ENCODE data around the gene PLCL1. TPM values are rescaled to one million over a fixed set of nuclear protein-coding genes. Genes with fewer than 3 reads are reported as not detected.

The PLCL1 gene
- total and polyA plus RNA-seq, 8 donors = 0.38 to 1.5 (median 0.73) TPM

DNA sequence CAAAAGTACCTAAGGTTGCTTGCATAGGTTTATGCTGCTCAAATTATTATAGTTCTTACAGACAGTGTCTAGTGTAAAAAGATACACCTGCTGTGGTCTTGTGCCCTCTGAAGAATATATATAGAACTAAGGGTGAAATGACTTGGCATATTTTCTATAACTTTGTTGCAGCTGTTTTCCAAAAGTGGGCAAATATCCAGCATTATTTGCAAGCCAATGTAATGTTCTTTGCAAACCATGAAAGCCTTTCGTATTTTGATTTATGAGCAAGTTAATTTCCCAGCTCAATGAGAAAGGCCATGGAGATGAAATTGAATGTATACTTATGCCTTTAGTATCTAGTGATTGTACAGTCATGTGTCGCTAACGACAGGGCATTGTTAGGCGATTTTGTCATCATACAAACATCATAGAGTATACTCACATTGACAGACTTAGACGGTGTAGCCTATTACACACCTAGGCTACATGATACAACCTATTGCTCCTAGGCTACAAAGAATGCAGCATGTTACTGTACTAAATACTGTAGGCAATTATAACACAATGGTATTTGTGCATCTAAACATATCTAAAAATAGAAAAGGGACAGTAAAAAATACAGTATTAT is 116.3 kb downstream of the PLCL1 start:
- FAIRE-seq (no peak), DNase-seq (no peak), ATAC-seq (no peak)
- Histone ChIP-seq H3K9me3 (no peaks in the 10 kb centered on the region), H3K27me3 (no peaks in the 10 kb centered on the region), H3K27ac (no peak overlapping the region), H3K36me3 (no peaks in the 10 kb centered on the region), H3K4me1 (peaks cover 0 to 4% (median 3%) of the 10 kb centered on the region in 3 donors), H3K4me3 (no peak overlapping the region)
- intact Hi-C loops (cut with DNase I) = no loop called here
- TF ChIP-seq, protein P1, sequence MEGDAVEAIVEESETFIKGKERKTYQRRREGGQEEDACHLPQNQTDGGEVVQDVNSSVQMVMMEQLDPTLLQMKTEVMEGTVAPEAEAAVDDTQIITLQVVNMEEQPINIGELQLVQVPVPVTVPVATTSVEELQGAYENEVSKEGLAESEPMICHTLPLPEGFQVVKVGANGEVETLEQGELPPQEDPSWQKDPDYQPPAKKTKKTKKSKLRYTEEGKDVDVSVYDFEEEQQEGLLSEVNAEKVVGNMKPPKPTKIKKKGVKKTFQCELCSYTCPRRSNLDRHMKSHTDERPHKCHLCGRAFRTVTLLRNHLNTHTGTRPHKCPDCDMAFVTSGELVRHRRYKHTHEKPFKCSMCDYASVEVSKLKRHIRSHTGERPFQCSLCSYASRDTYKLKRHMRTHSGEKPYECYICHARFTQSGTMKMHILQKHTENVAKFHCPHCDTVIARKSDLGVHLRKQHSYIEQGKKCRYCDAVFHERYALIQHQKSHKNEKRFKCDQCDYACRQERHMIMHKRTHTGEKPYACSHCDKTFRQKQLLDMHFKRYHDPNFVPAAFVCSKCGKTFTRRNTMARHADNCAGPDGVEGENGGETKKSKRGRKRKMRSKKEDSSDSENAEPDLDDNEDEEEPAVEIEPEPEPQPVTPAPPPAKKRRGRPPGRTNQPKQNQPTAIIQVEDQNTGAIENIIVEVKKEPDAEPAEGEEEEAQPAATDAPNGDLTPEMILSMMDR (IDR thresholded peaks at IDR 0.05) = no peak
- WGBS, 2 donors = 85% methylated on average over 5 of the region's 5 CpGs

DNA sequence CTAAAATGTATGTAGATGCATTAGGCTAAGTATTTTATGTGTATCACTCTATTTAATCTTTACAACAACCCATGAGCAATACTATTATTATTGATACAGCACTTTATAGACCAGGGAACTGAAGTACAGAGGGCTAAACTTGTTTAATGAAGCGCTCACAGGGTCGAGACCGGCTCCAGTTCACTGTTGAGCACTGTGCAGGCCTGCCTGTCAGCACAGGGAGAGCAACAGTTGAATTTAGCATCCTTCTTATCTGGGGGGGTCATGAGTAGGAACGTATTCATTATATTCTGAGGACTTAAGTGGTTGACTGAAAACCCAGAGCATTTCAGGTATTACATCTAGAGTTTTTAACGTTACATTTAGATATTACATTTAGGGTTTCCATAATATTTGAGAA is 120.1 kb downstream of the PLCL1 start:
- Histone ChIP-seq H3K4me1 (no peaks in the 10 kb centered on the region), H3K4me3 (no peak overlapping the region), H3K27ac (no peak overlapping the region), H3K36me3 (no peaks in the 10 kb centered on the region), H3K9me3 (no peaks in the 10 kb centered on the region), H3K27me3 (no peaks in the 10 kb centered on the region)
- DNase-seq (no peak), FAIRE-seq (no peak), ATAC-seq (no peak)
- intact Hi-C loops (cut with DNase I) = no loop called here
- 84 to 90% methylated on average over 5 of the region's 5 CpGs for WGBS, 2 donors
- TF ChIP-seq, protein P1 (IDR thresholded peaks at IDR 0.05) = no peak

GRCh38 chr2:197925204-197925603 is 120.8 kb downstream of the PLCL1 start:
- ATAC-seq (no peak), DNase-seq (no peak), FAIRE-seq (no peak)
- Histone ChIP-seq H3K27ac (no peak overlapping the region), H3K27me3 (no peaks in the 10 kb centered on the region), H3K4me1 (no peaks in the 10 kb centered on the region), H3K4me3 (no peak overlapping the region), H3K36me3 (no peaks in the 10 kb centered on the region), H3K9me3 (no peaks in the 10 kb centered on the region)
- TF ChIP-seq, protein P1 (IDR thresholded peaks at IDR 0.05) = no peak
- intact Hi-C loops (cut with DNase I) = no loop called here

- Histone ChIP-seq H3K27ac (no peak overlapping the region), H3K9me3 (no peaks in the 10 kb centered on the region), H3K4me3 (no peak overlapping the region), H3K4me1 (no peaks in the 10 kb centered on the region), H3K27me3 (no peaks in the 10 kb centered on the region), H3K36me3 (no peaks in the 10 kb centered on the region)
- TF ChIP-seq, protein P1 (IDR thresholded peaks at IDR 0.05) = no peak
- intact Hi-C loops (cut with DNase I) = no loop called here
- no peak for DNase-seq
- ATAC-seq = no peak
- no peak for FAIRE-seq
Observed at GRCh38 chr2:197925976-197926375, 121.6 kb downstream of the PLCL1 start.

DNA sequence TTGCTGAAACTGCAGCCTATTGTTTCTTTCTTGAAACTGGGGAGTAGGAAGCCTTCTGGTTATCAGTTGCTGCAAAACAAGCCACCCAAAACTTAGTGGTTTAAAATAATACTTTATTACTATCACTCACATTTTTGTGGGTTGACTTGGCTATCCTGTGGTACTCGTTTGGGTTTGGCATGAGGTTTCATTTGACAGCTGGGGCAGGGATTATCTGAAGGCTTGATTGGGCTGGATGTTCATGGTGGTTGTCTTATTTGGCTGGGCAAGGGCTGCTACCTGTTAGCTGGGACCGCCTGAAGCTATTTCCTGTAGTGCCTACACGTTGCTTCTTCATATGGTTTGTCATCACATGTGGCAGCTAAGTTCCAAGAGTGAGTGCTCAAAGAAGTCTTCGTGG is 122.3 kb downstream of the PLCL1 start:
- Histone ChIP-seq H3K27ac (no peak overlapping the region), H3K36me3 (no peaks in the 10 kb centered on the region), H3K4me3 (no peak overlapping the region), H3K4me1 (no peaks in the 10 kb centered on the region), H3K27me3 (no peaks in the 10 kb centered on the region), H3K9me3 (no peaks in the 10 kb centered on the region)
- 71 to 74% methylated on average over 4 of the region's 4 CpGs for WGBS, 2 donors
- no peak for FAIRE-seq
- TF ChIP-seq, protein P1 (IDR thresholded peaks at IDR 0.05) = no peak
- DNase-seq = no peak
- ATAC-seq = no peak
- intact Hi-C loops (cut with DNase I) = no loop called here
